KOPT-K1 (cell line): ENCODE measurements around the gene NUMBL.
A peak's percentile ranks its signal among the peaks of the same experiment; 100 is the strongest.

Experiments
- H3K27ac ChIP-seq: fragments of 200-600 bp; sonication (generic); 2 replicates; pipeline ENCODE4 v1.5.1; 2016; ENCODE audit warnings: antibody characterized with exemption, mild to moderate bottlenecking, low read depth, low read length; ENCODE audit not compliant: poor library complexity, severe bottlenecking
- H3K36me3 ChIP-seq: fragments of 200-600 bp; sonication (generic); 2 replicates; pipeline ENCODE4 v1.5.1; 2017; ENCODE audit warnings: antibody characterized with exemption, mild to moderate bottlenecking, low read length, moderate library complexity; ENCODE audit not compliant: insufficient read depth
- H3K9me3 ChIP-seq: fragments of 200-600 bp; sonication (generic); 2 replicates; pipeline ENCODE4 v1.5.1; 2017; ENCODE audit warnings: antibody characterized with exemption, low read length, mild to moderate bottlenecking; ENCODE audit not compliant: insufficient read depth, poor library complexity, severe bottlenecking

NUMBL gene

GRCh38 chr19:40719414-40719894 is 29.0 kb upstream of the NUMBL start:
- Histone ChIP-seq H3K27ac (no peak overlapping the region), H3K9me3 (no peaks in the 10 kb centered on the region), H3K36me3 (peaks cover 8% of the 10 kb centered on the region; the same call in 1 of the 2 replicates)

GRCh38 chr19:40718774-40719391 is 28.4 kb upstream of the NUMBL start:
- peaks cover 5% of the 10 kb centered on the region; the same call in 1 of the 2 replicates for H3K36me3 ChIP-seq
- no peak overlapping the region for H3K27ac ChIP-seq
- no peaks in the 10 kb centered on the region for H3K9me3 ChIP-seq

- Histone ChIP-seq H3K9me3 (no peaks in the 10 kb centered on the region), H3K27ac (peak overlapping the region; percentile 72), H3K36me3 (no peaks in the 10 kb centered on the region)
These were observed 27.7 kb upstream of the NUMBL start for GRCh38 chr19:40717880-40718773.

GRCh38 chr19:40717325-40717879 is 27.0 kb upstream of the NUMBL start:
- no peaks in the 10 kb centered on the region for H3K9me3 ChIP-seq
- H3K27ac ChIP-seq, result peak overlapping the region; percentile 72
- no peaks in the 10 kb centered on the region for H3K36me3 ChIP-seq

GRCh38 chr19:40716482-40717324 is 26.3 kb upstream of the NUMBL start, which contains the start of the genes COQ8B and ITPKC:
COQ8B (minus strand) TSS chr19:40716886; CDS start chr19:40714632, 2,254 bp downstream.
ITPKC (plus strand) TSS chr19:40717112; CDS start chr19:40717136, 24 bp downstream.
- no peaks in the 10 kb centered on the region for H3K9me3 ChIP-seq
- H3K27ac ChIP-seq, result peak within 1 kb of the TSS; percentile 72
- H3K36me3 ChIP-seq, result no peaks in the 10 kb centered on the region

GRCh38 chr19:40716031-40716481 is 25.6 kb upstream of the NUMBL start:
- peak overlapping the region; percentile 72 for H3K27ac ChIP-seq
- H3K9me3 ChIP-seq, result no peaks in the 10 kb centered on the region
- H3K36me3 ChIP-seq, result no peaks in the 10 kb centered on the region

- peaks cover 3% of the 10 kb centered on the region; the same call in 1 of the 2 replicates for H3K36me3 ChIP-seq
These were observed 24.2 kb upstream of the NUMBL start for GRCh38 chr19:40714441-40715299.

GRCh38 chr19:40713939-40714338 is 23.5 kb upstream of the NUMBL start:
- Histone ChIP-seq H3K36me3 (peaks cover 3% of the 10 kb centered on the region; the same call in 1 of the 2 replicates), H3K27ac (peak overlapping the region; percentile 72), H3K9me3 (no peaks in the 10 kb centered on the region)

More at GRCh38 chr19:40714441-40715299, 24.2 kb upstream of the NUMBL start:
- no peaks in the 10 kb centered on the region for H3K9me3 ChIP-seq
- H3K27ac ChIP-seq, result peak overlapping the region; percentile 72

GRCh38 chr19:40709817-40710216 is 19.4 kb upstream of the NUMBL start:
- H3K9me3 ChIP-seq, result no peaks in the 10 kb centered on the region
- H3K27ac ChIP-seq, result no peak overlapping the region
- peaks cover 22% of the 10 kb centered on the region; the same call in 1 of the 2 replicates for H3K36me3 ChIP-seq

- H3K36me3 ChIP-seq, result peaks cover 29% of the 10 kb centered on the region; the same call in 1 of the 2 replicates
- H3K9me3 ChIP-seq, result no peaks in the 10 kb centered on the region
- H3K27ac ChIP-seq, result no peak overlapping the region
These were observed 17.2 kb upstream of the NUMBL start for GRCh38 chr19:40707615-40708014.

GRCh38 chr19:40705950-40706619 is 15.6 kb upstream of the NUMBL start:
- H3K27ac ChIP-seq, result no peak overlapping the region

GRCh38 chr19:40705362-40705651 is 14.9 kb upstream of the NUMBL start:
- H3K27ac ChIP-seq, result no peak overlapping the region
- no peaks in the 10 kb centered on the region for H3K9me3 ChIP-seq
- H3K36me3 ChIP-seq, result peaks cover 37% of the 10 kb centered on the region; the same call in 1 of the 2 replicates

More at GRCh38 chr19:40705950-40706619, 15.6 kb upstream of the NUMBL start:
- H3K9me3 ChIP-seq, result no peaks in the 10 kb centered on the region
- H3K36me3 ChIP-seq, result peaks cover 36% of the 10 kb centered on the region; the same call in 1 of the 2 replicates
